HG03060 (cell line): Measurements from ENCODE around the gene NXPH3.

Experiments used
- ATAC-seq: cut with Tn5 transposase; IDR thresholded peaks from one replicate; pipeline ENCODE4 v1.9.1; 2021; ENCODE audit warnings: low read depth, moderate number of reproducible peaks; ENCODE audit not compliant: unreplicated experiment

The NXPH3 gene

DNA sequence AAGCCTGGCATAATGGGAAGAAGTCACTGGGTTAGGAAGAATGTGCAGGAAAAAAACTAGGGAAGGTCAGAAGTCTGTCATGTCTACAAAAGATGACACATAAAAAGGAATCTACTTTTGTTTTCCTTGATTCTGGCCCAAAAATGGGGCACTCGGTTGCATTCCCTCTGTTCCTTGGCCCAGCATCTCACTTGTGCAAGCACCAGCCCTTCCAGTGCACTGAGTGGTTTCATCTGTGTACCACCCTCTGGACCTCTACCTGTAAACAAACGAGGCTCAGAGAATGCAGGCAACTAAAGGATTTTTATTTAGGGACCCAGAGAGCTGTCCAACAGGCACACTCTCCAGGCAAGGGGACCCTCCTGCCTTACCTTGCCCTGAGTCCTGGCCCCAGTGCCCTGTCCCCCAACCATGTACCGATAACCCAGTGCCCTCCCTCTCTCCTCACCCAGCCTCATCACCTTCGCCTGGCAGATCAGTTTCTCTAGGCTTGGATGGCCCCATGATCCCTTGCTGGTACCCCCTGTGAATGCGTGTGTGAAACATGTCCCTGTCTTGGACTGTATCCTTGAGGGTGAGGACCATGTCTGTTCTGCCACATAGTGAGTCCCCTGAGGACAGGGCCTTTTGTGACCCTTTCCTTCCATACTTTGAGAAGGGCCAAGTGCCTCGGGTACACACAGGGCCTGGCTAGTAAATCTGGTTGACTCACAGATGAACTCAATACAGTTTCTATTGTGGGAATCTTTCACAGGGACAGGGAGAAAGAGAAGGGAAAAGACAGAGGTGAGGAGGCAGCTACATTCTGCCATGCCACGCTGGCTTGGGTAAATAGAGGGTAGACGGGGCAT lies 13.3 kb downstream of the NXPH3 start:
- no peak for ATAC-seq

DNA sequence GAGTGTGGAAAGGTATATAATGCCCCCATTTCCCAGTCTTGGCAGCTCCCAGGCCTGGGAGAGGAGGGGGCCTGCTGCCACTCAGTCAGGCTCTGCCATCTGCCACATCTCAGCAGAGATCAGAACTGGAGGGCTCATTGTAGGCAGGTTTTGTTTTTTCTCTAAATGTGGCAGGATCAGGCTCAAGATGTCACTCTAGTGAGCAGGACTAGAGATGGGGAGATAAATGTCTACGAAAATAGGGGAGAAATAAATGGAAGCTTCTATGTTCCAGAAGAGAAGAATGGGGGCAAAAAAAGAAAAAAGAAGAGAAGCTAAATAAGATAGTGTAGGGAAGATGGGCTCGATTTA lies 13.9 kb downstream of the NXPH3 start:
- ATAC-seq, result no peak

DNA sequence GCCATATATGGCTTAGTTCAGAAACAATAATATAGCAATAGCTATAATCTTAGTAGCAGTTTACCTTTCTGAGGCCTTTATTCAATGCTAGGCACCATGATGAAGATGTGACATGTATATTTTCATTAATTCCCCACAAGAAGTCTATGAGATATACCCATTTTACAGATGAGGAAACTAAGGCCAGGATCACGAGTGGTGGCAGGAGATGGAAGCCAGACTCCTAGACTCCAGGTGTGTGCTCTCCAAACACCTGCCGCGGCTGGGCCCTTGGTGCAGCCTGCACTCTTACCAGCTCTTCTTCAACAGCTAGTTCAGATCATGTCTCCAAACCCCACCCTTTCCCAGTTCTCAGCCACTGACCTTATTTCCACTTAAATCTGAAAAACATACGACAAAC lies 15.2 kb downstream of the NXPH3 start:
- no peak for ATAC-seq

DNA sequence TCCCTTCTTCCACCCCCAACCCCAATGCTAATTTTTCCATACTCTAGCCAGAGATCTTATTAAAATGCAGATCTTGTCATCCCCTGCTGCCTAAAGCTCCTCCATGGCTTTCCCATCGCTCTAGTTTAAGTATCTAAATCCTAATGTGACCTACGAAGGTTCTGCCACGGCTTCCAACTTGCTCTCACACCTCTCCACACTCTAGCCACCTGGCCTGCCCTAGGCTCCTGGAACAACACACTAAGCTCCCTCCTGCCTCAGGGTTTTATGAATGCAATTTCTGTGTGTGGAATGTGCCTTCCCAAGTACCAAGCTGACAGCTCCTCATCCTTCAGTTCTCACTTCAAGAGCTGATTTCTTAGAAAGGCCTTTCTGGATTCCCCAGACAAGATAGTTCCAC lies 16.6 kb downstream of the NXPH3 start:
- ATAC-seq, result no peak

DNA sequence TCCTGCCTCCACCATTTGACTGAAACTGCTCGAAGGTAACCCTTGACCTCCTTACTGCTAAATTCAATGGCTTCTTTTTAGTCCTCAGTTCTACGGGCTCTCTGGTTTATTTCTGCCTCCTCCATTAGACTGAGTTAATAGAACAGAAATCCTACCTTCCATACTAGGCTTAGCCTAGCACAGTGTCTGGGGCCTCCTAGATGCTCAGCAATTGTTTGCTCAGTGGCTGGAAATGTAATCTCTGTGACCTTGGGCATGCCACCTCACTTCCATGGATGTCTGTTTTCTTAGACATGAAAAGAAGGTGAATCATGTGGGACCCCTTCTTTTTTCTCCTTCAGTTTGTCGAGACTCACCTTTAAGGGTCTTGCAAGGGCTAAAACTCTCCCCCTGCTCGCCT lies 19.7 kb downstream of the NXPH3 start:
- no peak for ATAC-seq

DNA sequence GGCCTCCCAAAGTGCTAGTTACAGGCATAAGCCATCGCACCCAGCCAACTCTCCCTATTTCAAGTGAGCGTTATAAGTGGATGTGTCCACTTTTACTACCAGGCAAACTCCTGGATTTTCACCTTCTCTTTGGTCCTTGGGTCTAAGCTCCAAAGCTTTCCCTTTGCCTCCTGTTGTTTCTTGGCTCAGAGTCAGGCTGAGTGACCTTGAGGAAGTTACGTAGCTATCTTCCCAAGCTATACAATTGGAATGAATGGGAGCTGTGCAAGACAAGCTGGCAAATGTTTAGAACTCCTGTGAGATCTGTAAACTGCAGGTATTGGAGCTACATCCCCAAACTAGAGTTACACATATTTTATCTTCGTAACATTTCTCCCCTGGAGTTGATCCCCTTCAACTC lies 20.3 kb downstream of the NXPH3 start:
- no peak for ATAC-seq

DNA sequence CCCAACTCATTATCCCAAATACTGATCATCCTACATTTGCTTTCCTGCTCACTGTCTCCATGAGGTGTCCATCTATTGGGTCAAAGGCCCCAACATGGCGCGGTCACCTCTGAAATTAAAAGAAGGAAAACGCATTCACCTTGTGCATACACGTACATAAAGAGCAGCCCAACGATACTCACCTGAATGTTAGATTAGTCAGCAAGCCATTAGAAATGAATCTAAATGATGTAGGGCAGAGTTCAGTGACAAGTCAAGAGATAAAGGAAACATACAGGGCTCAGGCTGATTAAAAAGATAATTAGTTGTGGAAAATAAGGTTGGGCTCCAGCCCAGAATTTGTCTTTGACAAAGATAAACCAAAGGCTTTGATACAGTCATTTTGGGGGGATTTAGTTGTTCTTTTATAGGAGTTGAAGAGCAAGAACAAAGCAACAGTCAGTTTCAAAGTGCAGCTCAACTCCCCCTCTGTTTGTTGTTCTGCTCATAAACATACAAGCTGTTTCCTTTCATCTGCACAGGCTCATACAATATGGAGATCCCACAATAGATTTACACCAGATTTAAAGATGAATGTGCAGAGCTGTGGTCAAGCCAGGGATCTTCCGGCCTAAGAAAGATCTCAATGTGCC lies 21.1 kb downstream of the NXPH3 start:
- no peak for ATAC-seq

DNA sequence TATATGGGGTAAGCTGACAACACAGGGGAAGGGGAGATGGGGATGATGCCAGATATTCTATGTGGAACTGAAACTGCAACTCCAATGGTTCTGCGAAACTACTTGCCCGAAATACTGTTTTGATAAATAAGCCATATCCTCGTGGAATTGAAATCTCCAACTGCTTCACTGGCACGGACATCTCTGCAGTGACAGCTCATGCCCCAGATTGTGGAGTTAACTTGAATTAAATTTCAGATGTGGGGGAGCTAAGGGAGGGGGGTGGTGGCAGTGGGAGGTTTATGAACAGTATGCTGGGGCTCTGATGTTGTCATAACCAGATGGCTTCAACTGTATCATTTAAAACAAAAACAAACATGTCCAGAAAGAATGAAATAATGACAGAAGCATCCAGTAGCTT lies 21.8 kb downstream of the NXPH3 start:
- no peak for ATAC-seq

DNA sequence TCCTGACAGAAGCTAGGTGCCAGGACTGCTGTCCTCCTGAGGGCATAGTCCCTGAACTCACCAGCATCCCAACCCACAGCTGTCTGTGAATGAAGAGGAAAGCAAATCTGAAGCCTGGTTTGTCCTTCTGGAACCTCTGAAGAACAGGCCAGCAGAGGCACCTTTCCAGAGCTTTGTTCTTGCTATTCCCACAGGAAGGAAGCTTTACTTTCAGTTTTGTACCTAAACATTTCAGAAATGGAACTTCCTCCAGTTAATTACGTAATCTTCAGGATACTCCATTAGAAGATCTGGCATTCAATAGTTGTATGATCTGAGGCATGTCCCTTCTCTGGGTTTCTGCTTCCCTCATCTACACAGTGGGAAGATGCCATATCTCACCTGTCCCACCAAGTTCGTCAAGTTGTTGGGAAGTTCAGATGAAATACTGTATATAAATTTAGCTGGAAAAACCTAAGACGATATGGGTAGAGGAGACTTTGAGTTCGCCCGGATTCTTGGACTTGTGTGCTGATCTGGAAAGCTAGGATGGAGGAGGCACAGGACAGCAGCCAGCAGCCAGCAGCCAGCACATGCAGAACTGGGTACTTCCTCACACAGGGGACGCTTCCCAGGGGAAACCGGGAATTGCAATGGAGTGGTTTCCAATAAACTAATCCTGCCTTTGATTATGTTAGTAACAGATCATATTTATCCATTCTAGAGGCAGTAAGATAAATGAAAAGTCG lies 22.4 kb downstream of the NXPH3 start:
- ATAC-seq, result no peak

DNA sequence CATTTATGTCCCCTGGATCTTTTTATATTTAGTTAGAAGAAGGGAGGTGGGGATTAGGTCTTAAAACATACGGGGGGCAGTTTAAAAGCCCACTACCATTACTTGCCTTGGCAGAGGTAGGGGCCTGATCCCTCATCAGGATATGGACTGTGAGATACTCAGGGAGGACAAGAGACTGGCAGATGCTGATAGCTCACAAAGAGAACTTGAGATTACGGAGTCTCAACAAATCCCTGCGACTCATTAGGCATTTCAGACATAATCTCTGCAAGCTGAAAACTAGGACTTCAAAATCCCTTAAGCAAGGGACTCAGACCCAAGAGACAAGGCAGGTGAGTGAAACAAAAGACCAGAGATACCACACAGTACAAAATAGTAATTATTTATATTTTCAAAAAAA lies 23.2 kb downstream of the NXPH3 start:
- no peak for ATAC-seq

DNA sequence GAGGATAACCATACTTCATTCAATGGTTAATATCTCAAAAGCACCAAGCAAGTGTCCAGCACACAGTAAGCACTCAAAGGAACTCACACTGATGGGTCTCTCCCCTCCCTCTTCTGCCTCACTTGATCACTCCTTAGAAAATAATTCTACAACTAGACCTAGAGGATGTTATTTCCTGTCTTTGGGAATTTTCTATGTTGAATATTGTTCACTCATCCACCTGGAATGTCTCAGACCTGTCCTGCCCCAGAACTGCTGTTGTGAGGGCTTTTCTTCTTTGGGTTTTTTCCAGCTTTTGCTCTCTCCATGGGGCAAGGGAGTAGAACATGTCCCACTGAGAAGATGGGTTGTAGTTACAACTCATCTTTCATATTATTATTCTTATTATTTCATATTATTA lies 25.3 kb downstream of the NXPH3 start:
- no peak for ATAC-seq

DNA sequence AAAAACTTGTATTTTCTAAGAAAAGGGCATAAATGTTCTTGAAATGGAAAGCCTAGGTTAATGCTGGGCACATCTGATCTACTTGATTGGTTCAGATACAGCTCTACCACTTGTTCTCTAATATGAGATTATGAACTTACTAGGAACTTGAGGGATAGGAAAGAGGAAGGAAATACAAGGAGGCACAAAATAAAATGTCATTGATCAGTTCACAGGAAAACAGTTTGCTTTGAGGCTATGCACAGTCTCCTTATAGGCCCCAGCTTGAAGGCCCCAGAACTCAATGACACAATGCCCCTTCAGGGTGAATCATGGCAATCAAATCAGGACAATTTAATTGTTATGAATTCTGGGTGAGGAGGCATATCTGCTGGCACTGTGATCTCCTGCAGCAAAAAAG lies 27.1 kb downstream of the NXPH3 start:
- ATAC-seq, result no peak

DNA sequence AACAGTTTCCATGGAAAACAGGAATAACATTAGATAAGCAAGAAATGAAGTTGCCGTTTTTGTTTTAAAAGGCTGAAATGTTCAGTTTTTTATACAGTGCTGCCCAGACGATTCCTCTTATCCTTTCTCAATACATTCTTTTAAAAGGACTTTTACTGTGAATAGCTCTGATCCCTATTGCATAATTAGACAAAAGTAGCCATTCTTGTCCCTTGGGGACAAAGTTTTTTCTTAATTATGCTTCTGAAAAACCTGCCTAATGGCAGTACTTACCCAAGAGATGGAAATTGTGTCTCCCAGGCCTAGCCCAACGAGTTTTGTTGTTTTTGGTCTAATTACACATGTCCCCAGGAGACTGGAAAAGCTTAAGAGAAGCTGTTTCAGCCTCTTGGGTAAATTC lies 27.6 kb downstream of the NXPH3 start:
- no peak for ATAC-seq

DNA sequence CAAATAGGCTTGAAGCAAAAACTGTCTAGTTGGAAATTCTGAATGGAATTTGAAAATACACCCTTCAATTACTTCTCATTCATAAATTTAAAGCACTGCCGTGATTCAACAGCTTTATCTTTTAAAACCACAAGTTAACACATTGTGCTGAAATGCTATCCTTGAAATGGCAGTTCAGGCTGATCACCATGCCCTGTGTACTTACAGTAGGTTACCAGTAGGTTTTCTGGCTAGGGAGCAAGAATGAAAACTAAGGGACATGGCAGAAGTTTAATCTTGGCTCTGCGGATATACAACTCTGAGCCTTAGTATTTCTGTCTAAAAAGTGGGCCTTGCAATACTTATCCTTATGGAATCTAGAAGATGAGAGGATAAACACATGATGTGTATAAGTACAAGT lies 28.0 kb downstream of the NXPH3 start:
- no peak for ATAC-seq

DNA sequence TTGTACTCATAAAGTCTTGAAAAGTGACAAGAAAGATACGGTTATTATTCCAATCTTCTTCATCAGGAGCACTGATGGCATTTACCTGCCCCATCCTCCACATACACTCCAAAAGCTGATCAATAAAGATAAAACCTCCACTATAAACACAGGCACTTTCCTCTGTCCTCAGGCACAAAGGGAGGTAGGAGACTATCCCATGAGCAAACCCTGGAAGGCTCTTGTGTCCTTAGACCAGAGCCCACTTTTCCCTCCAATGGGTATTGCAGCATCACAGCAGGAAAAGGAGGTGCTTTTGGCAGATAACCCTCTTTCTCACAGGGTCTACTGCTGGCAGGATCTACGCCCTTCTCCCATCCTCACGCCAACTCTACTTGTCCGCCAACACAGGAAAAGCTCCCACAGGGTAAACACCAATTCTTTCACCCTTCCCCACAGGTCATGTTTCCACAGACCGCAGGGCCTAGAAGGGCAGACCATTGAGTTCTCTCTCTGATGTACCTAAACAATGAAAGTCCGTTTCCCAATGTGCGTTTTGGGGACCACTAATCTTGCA lies 28.7 kb downstream of the NXPH3 start:
- ATAC-seq, result no peak

DNA sequence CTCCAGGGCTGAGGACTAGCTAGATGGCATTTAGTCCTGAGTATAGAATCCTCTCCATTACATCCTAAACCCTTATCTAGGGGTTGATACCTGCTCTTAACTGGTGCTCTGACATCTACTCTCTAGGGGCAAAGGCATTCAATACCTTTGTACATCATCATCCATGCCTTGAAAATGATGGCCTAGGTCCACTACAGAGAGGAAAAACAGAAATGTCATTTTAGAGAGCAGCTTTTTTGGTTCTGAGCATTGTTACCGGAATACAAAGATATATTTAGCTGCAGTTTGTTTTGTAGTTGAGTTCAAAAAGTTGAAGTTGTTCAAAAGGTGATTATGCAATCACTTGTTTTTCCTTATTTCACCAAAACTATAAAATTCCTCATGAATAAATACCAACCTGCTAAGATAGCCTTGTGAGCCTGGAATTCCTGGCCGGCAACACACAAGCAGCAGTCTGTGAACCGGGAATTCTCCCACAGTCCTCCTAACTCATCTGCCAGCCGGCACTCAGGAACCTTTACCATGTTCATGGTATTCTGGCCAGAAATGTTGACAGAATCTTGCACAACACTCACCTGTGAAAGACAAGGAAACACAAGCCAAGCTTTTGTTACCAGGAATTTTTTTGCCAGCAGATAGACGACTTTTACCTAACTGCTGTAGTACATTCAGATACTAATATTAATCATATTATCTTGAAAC lies 35.4 kb downstream of the NXPH3 start:
- ATAC-seq, result no peak

DNA sequence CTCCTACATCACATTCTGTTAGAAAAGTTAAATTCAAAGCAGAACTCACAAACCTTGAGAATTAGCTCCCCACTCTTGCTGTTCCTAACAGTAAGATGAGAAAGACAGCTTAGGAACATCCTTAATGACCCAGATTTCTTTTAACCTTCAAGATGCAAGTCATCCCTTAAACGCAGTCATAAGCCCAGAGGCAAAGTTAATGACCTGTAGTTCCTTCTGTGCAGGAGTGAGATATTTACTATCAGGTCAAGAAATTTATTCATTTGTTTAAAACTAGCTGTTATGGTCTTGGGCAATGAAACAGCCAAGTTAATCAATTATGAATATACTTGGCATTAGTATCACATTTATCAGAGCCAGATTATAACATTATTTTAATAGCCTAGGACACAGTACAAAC lies 37.1 kb downstream of the NXPH3 start:
- no peak for ATAC-seq

DNA sequence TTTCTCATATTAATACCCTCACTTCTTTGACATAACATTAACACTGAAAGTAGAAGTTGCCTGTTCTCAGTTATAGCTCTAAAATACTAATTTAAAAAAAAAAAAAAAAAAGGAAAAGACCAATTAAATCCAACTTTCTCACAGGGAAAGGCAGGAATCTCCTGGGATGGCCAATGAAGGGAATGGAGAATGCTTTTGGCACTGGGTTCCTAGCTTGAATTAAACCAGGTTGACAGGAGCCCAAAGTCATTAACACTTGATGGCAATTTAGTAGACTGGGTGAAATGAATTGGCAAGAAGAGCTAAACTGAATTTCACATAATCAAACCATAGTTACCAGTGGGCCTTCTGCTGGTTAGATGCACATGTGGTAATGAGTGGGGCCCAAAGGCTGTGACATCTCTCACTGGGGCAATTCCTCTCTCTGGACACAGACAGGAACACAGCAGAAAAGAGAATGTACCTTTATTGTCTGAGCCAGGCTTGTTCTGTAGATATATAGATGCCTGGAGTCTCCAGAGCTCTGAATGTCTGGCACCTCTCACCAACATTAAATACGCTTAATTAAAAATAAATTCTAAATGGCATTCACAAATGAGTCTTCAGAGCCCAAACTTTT lies 37.6 kb downstream of the NXPH3 start:
- no peak for ATAC-seq

DNA sequence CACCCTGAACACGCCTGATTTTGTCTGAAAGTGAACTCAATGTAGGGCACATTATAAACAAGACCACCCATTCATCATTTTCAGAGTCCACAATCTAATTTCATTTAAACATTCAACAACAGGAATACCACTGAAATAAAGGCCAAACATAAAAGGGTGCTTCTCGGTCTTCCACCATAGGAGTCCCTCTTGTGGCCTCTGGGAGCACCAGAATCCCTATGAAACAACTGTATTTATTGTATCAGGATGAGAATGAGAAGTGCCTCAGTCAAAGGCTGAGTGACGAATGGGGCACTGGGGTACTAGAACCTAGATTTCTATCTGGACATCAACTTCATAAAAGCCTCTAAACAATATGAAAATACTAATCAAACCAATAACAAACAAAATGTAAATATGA lies 40.4 kb downstream of the NXPH3 start:
- no peak for ATAC-seq

DNA sequence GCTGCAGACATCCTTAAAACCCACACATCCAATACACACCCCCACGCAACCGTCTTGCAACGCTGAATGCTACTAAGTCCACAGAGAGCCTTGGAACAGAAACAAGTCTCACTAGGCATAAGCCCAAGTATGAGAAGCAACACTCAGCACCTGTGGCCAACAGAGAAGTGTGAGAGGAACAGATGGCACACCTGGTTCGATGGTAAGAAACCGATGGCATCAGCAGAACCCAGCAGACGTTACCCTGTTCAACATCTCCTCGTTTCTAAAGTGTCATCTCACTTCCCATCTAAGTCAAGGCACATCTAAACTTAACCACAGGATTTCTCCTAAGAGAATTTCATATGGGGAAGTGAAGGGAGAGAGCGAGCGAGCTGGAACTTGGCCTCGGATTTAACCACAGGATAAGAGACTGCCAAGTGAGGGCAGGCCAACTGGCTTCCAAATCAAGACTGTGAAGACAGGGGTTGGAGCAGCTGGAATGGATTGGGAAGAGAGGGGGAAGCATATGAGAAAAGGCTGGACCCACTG lies 41.0 kb downstream of the NXPH3 start:
- ATAC-seq, result no peak
